Endothelial cell of umbilical vein (primary cell): ENCODE measurements around the gene HCFC1R1. TPM values are rescaled to one million over a fixed set of nuclear protein-coding genes. Genes with fewer than 3 reads are reported as not detected.
A peak's percentile ranks its signal among the peaks of the same experiment; 100 is the strongest.

Experiments used
- BruUV-seq: library from RNA; stranded (reverse); fragments of 400-500 nt; replicated peaks from 2 replicates; lab custom pipeline; 2021; lab: Mats Ljungman, UMichigan
- CTCF ChIA-PET: fragments of 300-600, 350-600 bp; sonication (Branson Sonifier 250); formaldehyde crosslinking; loops from one replicate; lab custom pipeline; 2021; ENCODE audit warnings: antibody characterized with exemption, inconsistent platforms; lab: Charles Lee
- POLR2A ChIA-PET: fragments of 300-600, 350-600 bp; sonication (Branson Sonifier 250); formaldehyde crosslinking; loops from one replicate; lab custom pipeline; 2021; ENCODE audit warnings: antibody characterized with exemption, inconsistent platforms; lab: Charles Lee
- DNase-seq: peaks from one replicate; pipeline ENCODE4 v3.0.0-alpha.2; 2011; ENCODE audit warnings: low read depth, low spot score
- FAIRE-seq: peaks from 2 replicates; lab custom pipeline; 2011; peaks lifted over from hg19 to GRCh38; lab: Jason Lieb, UNC
- H2AFZ ChIP-seq: 2 replicates; pipeline ENCODE4 v1.6.0; 2012; ENCODE audit warnings: low read depth, low read length, control low read depth, inconsistent platforms
- H3K27ac ChIP-seq: 2 replicates; pipeline ENCODE4 v1.5.1; 2011; ENCODE audit warnings: low read depth, mild to moderate bottlenecking, control low read depth, low read length, moderate library complexity; ENCODE audit not compliant: insufficient read depth
- H3K27me3 ChIP-seq, 2 experiments: 2 replicates each; pipeline versions ENCODE4 v1.6.0 to v1.6.1; 2011; ENCODE audit warnings: low read length in 2 of 2, mixed read lengths in 1 of 2; ENCODE audit not compliant: control insufficient read depth in 2 of 2, insufficient read depth in 2 of 2
- H3K36me3 ChIP-seq, 2 experiments: 2 replicates in 1 of 2; 3 replicates in 1 of 2; pipeline ENCODE4 v1.5.1; 2011; ENCODE audit warnings: low read length in 2 of 2, mild to moderate bottlenecking in 1 of 2, moderate library complexity in 1 of 2; ENCODE audit not compliant: control insufficient read depth in 2 of 2, insufficient read depth in 2 of 2; ENCODE audit errors: extremely low read depth in 1 of 2
- H3K4me1 ChIP-seq: 3 replicates; pipeline ENCODE4 v1.5.1; 2011; ENCODE audit warnings: mild to moderate bottlenecking, low read length; ENCODE audit not compliant: control insufficient read depth, insufficient read depth; ENCODE audit errors: extremely low read depth
- H3K4me2 ChIP-seq: 2 replicates; pipeline ENCODE4 v1.6.1; 2011; ENCODE audit warnings: low read length, control low read depth, mixed read lengths; ENCODE audit not compliant: insufficient read depth
- H3K4me3 ChIP-seq, 3 experiments: fragments of 200-600 bp in 1 of 3; sonication (generic), shearing (Covaris generic) in 1 of 3; replicated peaks in 1 of 3; 2 replicates each; pipeline ENCODE4 v1.5.1; 2011 to 2016; ENCODE audit warnings: control low read depth in 3 of 3, low read length in 3 of 3, mild to moderate bottlenecking in 2 of 3, inconsistent platforms in 1 of 3, low read depth in 1 of 3, moderate library complexity in 1 of 3; ENCODE audit not compliant: insufficient read depth in 1 of 3
- H3K79me2 ChIP-seq: 2 replicates; pipeline ENCODE4 v1.6.0; 2012; ENCODE audit warnings: low read length, inconsistent platforms; ENCODE audit not compliant: control insufficient read depth, insufficient read depth
- H3K9ac ChIP-seq: replicated peaks from 2 replicates; pipeline ENCODE3; 2011; ENCODE audit warnings: low read length, control low read depth; ENCODE audit not compliant: insufficient read depth; ENCODE audit errors: extremely low read depth
- H3K9me1 ChIP-seq: replicated peaks from 3 replicates; pipeline ENCODE4 v1.6.0; 2011; ENCODE audit warnings: mild to moderate bottlenecking, low read length; ENCODE audit not compliant: control insufficient read depth, insufficient read depth; ENCODE audit errors: extremely low read depth
- H3K9me3 ChIP-seq: replicated peaks from 2 replicates; pipeline ENCODE4 v1.5.1; 2012; ENCODE audit warnings: low read length, inconsistent platforms; ENCODE audit not compliant: control insufficient read depth, insufficient read depth
- H4K20me1 ChIP-seq: replicated peaks from 2 replicates; pipeline ENCODE3; 2011; ENCODE audit warnings: mild to moderate bottlenecking, low read length; ENCODE audit not compliant: control insufficient read depth, insufficient read depth; ENCODE audit errors: extremely low read depth
- JUN ChIP-seq: IDR thresholded peaks from 2 replicates; pipeline ENCODE4 v1.6.1; 2011; ENCODE audit warnings: borderline replicate concordance, low read depth; ENCODE audit not compliant: insufficient read length, insufficient read depth
- dilution Hi-C: fragments of 300-500 bp; cut with MboI; formaldehyde crosslinking; loops from one replicate; pipeline ENCODE4 v1.15.0; 2019; ENCODE audit warnings: low sequenced_read_pairs; ENCODE audit not compliant: extremely low pct_ligation_motif_present
- intact Hi-C: fragments of 100-400 bp; cut with micrococcal nuclease; formaldehyde crosslinking; loops from one replicate; pipeline ENCODE4 v1.10.0; 2022
- polyA plus RNA-seq, 4 experiments: library from polyadenylated mRNA; depleted of rRNA in 3 of 4; stranded (reverse) in 3 of 4; unstranded in 1 of 4; fragments of >200 nt; gene quantifications; 2 replicates each; pipeline versions ENCODE4 v1.2.1 to v1.2.3, GENCODE V29; 2011 to 2012; ENCODE audit warnings: missing spikeins in 1 of 4
- total RNA-seq: library from RNA; stranded (reverse); gene quantifications from 2 replicates; pipeline ENCODE4 v1.2.3, GENCODE V29; 2021
- TF ChIP-seq, protein P1 (sequence below), 2 donors: IDR thresholded peaks; 1 replicate in 1 of 2; 2 replicates in 1 of 2; pipeline ENCODE4 v1.5.1; 2011; ENCODE audit warnings: low read length in 2 of 2, mild to moderate bottlenecking in 2 of 2, moderate library complexity in 2 of 2, control low read depth in 1 of 2, inconsistent platforms in 1 of 2, low read depth in 1 of 2; ENCODE audit not compliant: insufficient read depth in 1 of 2; ENCODE audit errors: extremely low read depth in 1 of 2

Gene HCFC1R1
- total and polyA plus RNA-seq, 2 donors (not counting 3 experiments of a cell fraction or from before 2014, with no cell fraction given): 28.7 to 49.3 TPM

- ChIA-PET POLR2A (no interaction called here), CTCF (interaction anchor here (0.6 to 1.3 kb wide), 6 partner anchors 9 to 185 kb away, joined by 3 to 4 read pairs (median 4); no protein-coding TSS in a partner anchor)
- Histone ChIP-seq H4K20me1 (no peaks in the 10 kb centered on the region), H3K4me3 (peak within 1 kb of the TSS in 2 of 3 experiments; percentile 40 to 54), H3K79me2 (peaks cover 4% of the 10 kb centered on the region), H3K9me3 (no peaks in the 10 kb centered on the region), H3K4me1 (peaks cover 19% of the 10 kb centered on the region), H3K9ac (peak within 1 kb of the TSS; percentile 94), H3K4me2 (peak within 1 kb of the TSS; percentile 66), H3K9me1 (no peaks in the 10 kb centered on the region), H2AFZ (peak within 1 kb of the TSS; percentile 85), H3K27ac (peak within 1 kb of the TSS; percentile 94), H3K36me3 (peaks cover 0 to 9% of the 10 kb centered on the region in 2 experiments), H3K27me3 (no peaks in the 10 kb centered on the region)
- BruUV-seq: TSS peak; percentile 64
- intact Hi-C loops: loop anchor here (1.0 kb wide), 1 partner anchor 22 kb away; no protein-coding TSS in a partner anchor
- TF ChIP-seq, protein P1, sequence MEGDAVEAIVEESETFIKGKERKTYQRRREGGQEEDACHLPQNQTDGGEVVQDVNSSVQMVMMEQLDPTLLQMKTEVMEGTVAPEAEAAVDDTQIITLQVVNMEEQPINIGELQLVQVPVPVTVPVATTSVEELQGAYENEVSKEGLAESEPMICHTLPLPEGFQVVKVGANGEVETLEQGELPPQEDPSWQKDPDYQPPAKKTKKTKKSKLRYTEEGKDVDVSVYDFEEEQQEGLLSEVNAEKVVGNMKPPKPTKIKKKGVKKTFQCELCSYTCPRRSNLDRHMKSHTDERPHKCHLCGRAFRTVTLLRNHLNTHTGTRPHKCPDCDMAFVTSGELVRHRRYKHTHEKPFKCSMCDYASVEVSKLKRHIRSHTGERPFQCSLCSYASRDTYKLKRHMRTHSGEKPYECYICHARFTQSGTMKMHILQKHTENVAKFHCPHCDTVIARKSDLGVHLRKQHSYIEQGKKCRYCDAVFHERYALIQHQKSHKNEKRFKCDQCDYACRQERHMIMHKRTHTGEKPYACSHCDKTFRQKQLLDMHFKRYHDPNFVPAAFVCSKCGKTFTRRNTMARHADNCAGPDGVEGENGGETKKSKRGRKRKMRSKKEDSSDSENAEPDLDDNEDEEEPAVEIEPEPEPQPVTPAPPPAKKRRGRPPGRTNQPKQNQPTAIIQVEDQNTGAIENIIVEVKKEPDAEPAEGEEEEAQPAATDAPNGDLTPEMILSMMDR (IDR thresholded peaks at IDR 0.05; ENCODE audit: extremely low read depth in 1 of 2, insufficient read depth in 1 of 2, low read depth in 1 of 2, low read length in 2 of 2): no peak
- TF ChIP-seq JUN: peak; percentile 72
- DNase-seq: peak; percentile 88
- peak; percentile 88 for FAIRE-seq
- dilution Hi-C loops: no loop called here
These were observed 41.5 kb upstream of the HCFC1R1 start, which contains the start of gene IL32 for GRCh38 chr16:3065069-3065741. Gene IL32 (plus strand): TSS chr16:3065640. CDS start chr16:3065812, 172 bp downstream.
